GM21737 (cell line): ENCODE data around the gene CCSER1.
"Not testable (repeated sequence)": the region's sequence is repeated elsewhere in the genome, so short reads cannot be mapped to it uniquely, and the experiment has no call there.

Source experiments
- ATAC-seq: cut with Tn5 transposase; IDR thresholded peaks from one replicate; pipeline ENCODE4 v1.9.1; 2021; ENCODE audit warnings: mild to moderate bottlenecking, moderate library complexity; ENCODE audit not compliant: unreplicated experiment

CCSER1 gene

GRCh38 chr4:91436556-91436955 is 1309.4 kb downstream of the CCSER1 start:
- ATAC-seq, result no peak

- ATAC-seq, result no peak
Measured at GRCh38 chr4:91447168-91447567, 1320.0 kb downstream of the CCSER1 start.

- no peak for ATAC-seq
Measured at GRCh38 chr4:91448668-91449330, 1321.6 kb downstream of the CCSER1 start.

- ATAC-seq, result no peak
Measured at GRCh38 chr4:91454111-91454510, 1326.9 kb downstream of the CCSER1 start.

- not testable (repeated sequence) for ATAC-seq
Measured at GRCh38 chr4:91462566-91462965, 1335.4 kb downstream of the CCSER1 start.

GRCh38 chr4:91470671-91471070 is 1343.5 kb downstream of the CCSER1 start:
- no peak for ATAC-seq

GRCh38 chr4:91471280-91471679 is 1344.1 kb downstream of the CCSER1 start:
- no peak for ATAC-seq

GRCh38 chr4:91472046-91472445 is 1344.9 kb downstream of the CCSER1 start:
- no peak for ATAC-seq

- no peak for ATAC-seq
Measured at GRCh38 chr4:91485415-91485814, 1358.2 kb downstream of the CCSER1 start.

- no peak for ATAC-seq
Measured at GRCh38 chr4:91488946-91489345, 1361.8 kb downstream of the CCSER1 start.

- ATAC-seq, result no peak
Measured at GRCh38 chr4:91497892-91498291, 1370.7 kb downstream of the CCSER1 start.

GRCh38 chr4:91502365-91502764 is 1375.2 kb downstream of the CCSER1 start:
- no peak for ATAC-seq

- ATAC-seq, result no peak
Measured at GRCh38 chr4:91513326-91513725, 1386.1 kb downstream of the CCSER1 start.

GRCh38 chr4:91519155-91519554 is 1392.0 kb downstream of the CCSER1 start:
- ATAC-seq, result no peak

GRCh38 chr4:91525621-91526020 is 1398.4 kb downstream of the CCSER1 start:
- no peak for ATAC-seq

- ATAC-seq, result no peak
Measured at GRCh38 chr4:91527056-91527455, 1399.9 kb downstream of the CCSER1 start.

GRCh38 chr4:91567594-91567993 is 1440.4 kb downstream of the CCSER1 start:
- ATAC-seq, result no peak

GRCh38 chr4:91577864-91578263 is 1450.7 kb downstream of the CCSER1 start:
- ATAC-seq, result no peak

- ATAC-seq, result no peak
Measured at GRCh38 chr4:91590260-91590659, 1463.1 kb downstream of the CCSER1 start.

GRCh38 chr4:91592125-91592524 is 1464.9 kb downstream of the CCSER1 start:
- ATAC-seq, result no peak

- ATAC-seq, result no peak
Measured at GRCh38 chr4:91596718-91597117, 1469.5 kb downstream of the CCSER1 start.

- ATAC-seq, result no peak
Measured at GRCh38 chr4:91598696-91599095, 1471.5 kb downstream of the CCSER1 start.

- ATAC-seq, result no peak
Measured at GRCh38 chr4:91600301-91600700, 1473.1 kb downstream of the CCSER1 start.
